ENCODE measurements around the gene GARIN5A. TPM values are rescaled to one million over a fixed set of nuclear protein-coding genes. Genes with fewer than 3 reads are reported as not detected.
A peak's percentile ranks its signal among the peaks of the same experiment; 100 is the strongest.

Gene GARIN5A
- total and polyA plus RNA-seq, 2 of the 8 experiments (the other 6 are each of a cell fraction or from before 2014, with no cell fraction given), result 9.1 to 18.5 TPM

GRCh38 chr19:50467566-50467965, 9.1 kb downstream of the GARIN5A start:
- Histone ChIP-seq H3K9ac (replicated peaks in 1 of 4; ENCODE audit: extremely low read depth in 1 of 4, low read depth in 3 of 4, low read length in 3 of 4) (no peak overlapping the region), H3K56ac (replicated peaks; ENCODE audit: insufficient read length, low read depth, low read length) (no peak overlapping the region), H2BK120ac (replicated peaks; ENCODE audit: low read depth, low read length) (no peak overlapping the region), H2BK5ac (ENCODE audit: low read depth, low read length) (no peak overlapping the region), H3K14ac (ENCODE audit: insufficient read length) (no peak overlapping the region), H3K79me2 (ENCODE audit: control insufficient read depth in 1 of 2, insufficient read depth in 2 of 2, low read length in 2 of 2) (no peaks in the 10 kb centered on the region), H3K4me1 (replicated peaks in 1 of 4; ENCODE audit: control insufficient read depth in 3 of 4, insufficient read depth in 4 of 4, low read length in 3 of 4) (peaks cover 0 to 8% (median 4%) of the 10 kb centered on the region in 4 experiments; a peak in 5 of 7 replicates), H4K20me1 (replicated peaks in 1 of 2; ENCODE audit: control insufficient read depth in 1 of 2, insufficient read depth in 2 of 2, low read length in 2 of 2) (no peaks in the 10 kb centered on the region), H3K36me3 (ENCODE audit: control insufficient read depth in 2 of 4, insufficient read depth in 4 of 4, low read length in 3 of 4) (no peaks in the 10 kb centered on the region), H2BK15ac (ENCODE audit: low read length) (no peak overlapping the region), H3K23me2 (ENCODE audit: low read depth, low read length) (no peaks in the 10 kb centered on the region), H3K23ac (ENCODE audit: insufficient read length) (no peak overlapping the region), H2AK5ac (ENCODE audit: low read depth, low read length) (no peak overlapping the region), H3K4ac (replicated peaks; ENCODE audit: insufficient read length, low read depth, low read length) (peak overlapping the region; percentile 21), H4K8ac (ENCODE audit: extremely low read depth, insufficient read depth, low read length) (no peak overlapping the region), H2BK12ac (ENCODE audit: low read depth, low read length) (no peak overlapping the region), H3K18ac (ENCODE audit: extremely low read depth, low read length) (no peak overlapping the region), H4K5ac (ENCODE audit: insufficient read length, low read depth, low read length) (no peak overlapping the region), H3K4me3 (ENCODE audit: extremely low read depth in 1 of 4, insufficient read depth in 2 of 4, low read depth in 3 of 4, low read length in 4 of 4) (no peak overlapping the region), H3K27me3 (replicated peaks in 1 of 4; ENCODE audit: control insufficient read depth in 3 of 4, extremely low read depth in 1 of 4, insufficient read depth in 3 of 4, low read length in 3 of 4) (no peaks in the 10 kb centered on the region; a peak in 1 of 7 replicates), H4K91ac (replicated peaks; ENCODE audit: insufficient read length, low read length) (no peak overlapping the region), H3K9me3 (ENCODE audit: insufficient read depth in 2 of 2, low read depth in 1 of 2, low read length in 1 of 2) (no peaks in the 10 kb centered on the region), H2BK20ac (ENCODE audit: low read length) (no peak overlapping the region), H2AFZ (ENCODE audit: low read length) (no peak overlapping the region), H3K27ac (ENCODE audit: low read depth, low read length) (no peak overlapping the region), H3K4me2 (ENCODE audit: insufficient read depth in 1 of 2, low read depth in 2 of 2, low read length in 2 of 2) (no peak overlapping the region), H3K79me1 (ENCODE audit: low read depth, low read length) (no peaks in the 10 kb centered on the region)
- POLR2A ChIA-PET (ENCODE audit: partially characterized antibody), result interaction anchor here (1.0 kb wide), 1 partner anchor 52 kb away, joined by 3 read pairs; no protein-coding TSS in a partner anchor
- DNase-seq (ENCODE audit: low read depth in 1 of 2, low spot score in 2 of 2) (no peak), FAIRE-seq (no peak)
- WGBS, 2 experiments (ENCODE audit: extremely low coverage in 1 of 2, insufficient coverage in 1 of 2, insufficient read length in 1 of 2, insufficient replicate concordance in 2 of 2, low coverage in 1 of 2, low lambda C conversion rate in 2 of 2, missing lambda C conversion rate in 1 of 2), result 88% methylated on average over 18 of the region's 18 CpGs; no CpG with 5 or more reads in 1 of the 2 experiments
- TF ChIP-seq ZNF274 (IDR thresholded peaks at IDR 0.05; ENCODE audit: borderline replicate concordance, extremely low read depth, low read length) (no peak), TEAD4 (IDR thresholded peaks at IDR 0.05; ENCODE audit: low read depth, low read length) (no peak)
- TF ChIP-seq, protein P1, sequence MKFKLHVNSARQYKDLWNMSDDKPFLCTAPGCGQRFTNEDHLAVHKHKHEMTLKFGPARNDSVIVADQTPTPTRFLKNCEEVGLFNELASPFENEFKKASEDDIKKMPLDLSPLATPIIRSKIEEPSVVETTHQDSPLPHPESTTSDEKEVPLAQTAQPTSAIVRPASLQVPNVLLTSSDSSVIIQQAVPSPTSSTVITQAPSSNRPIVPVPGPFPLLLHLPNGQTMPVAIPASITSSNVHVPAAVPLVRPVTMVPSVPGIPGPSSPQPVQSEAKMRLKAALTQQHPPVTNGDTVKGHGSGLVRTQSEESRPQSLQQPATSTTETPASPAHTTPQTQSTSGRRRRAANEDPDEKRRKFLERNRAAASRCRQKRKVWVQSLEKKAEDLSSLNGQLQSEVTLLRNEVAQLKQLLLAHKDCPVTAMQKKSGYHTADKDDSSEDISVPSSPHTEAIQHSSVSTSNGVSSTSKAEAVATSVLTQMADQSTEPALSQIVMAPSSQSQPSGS (IDR thresholded peaks at IDR 0.05; ENCODE audit: low read length), result no peak
- CTCF ChIA-PET (ENCODE audit: partially characterized antibody), result interaction anchor here (2.6 to 4.0 kb wide), 3 partner anchors 19 to 100 kb away, joined by 7 to 19 read pairs (median 9); no protein-coding TSS in a partner anchor
